GM20000 (cell line): ENCODE measurements around the gene IL1RN.
A peak's percentile ranks its signal among the peaks of the same experiment; 100 is the strongest.

Experiments
- DNase-seq: peaks from one replicate; pipeline ENCODE4 v3.0.0; 2012; ENCODE audit warnings: low spot score
- CTCF ChIP-seq: IDR thresholded peaks from 2 replicates; pipeline ENCODE4 v1.5.1; 2012; ENCODE audit warnings: mild to moderate bottlenecking, control low read depth; ENCODE audit errors: extremely low read depth, missing control alignments

The IL1RN gene

DNA sequence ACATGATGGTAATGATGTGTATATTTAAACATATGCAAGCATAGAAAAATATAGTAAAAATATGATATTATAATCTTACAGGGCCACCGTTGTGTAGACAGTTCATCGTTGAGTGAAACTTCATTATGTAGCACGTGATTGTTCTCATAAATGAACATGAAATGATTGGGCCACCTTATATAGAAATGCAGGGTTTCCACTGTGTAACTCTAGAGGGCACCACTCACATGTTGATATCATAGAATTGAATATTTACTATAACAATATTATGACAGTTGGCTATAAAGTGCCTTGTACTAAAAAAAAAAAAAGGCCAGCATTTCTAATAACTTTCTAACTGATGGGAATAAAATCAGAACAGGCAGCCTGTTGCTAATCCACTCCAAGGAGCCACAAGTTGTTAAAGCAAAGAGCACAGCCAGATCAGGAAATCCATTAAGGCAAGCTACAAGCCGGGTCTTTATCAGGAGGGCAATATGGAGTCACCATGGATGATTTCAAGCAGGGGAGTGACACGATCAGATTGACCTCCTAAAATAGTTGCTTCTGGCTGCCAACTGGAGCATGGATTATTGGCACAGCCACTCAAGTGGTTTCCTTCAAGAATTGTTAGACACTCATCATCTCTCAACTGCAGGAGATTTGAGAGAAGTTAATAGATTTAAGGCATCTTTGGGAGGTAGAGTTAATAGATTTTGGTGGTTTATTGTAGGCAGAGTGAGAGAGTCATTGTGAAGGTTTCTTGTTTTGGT is 43.0 kb upstream of the IL1RN start:
- peak; percentile 11 for TF ChIP-seq CTCF
- peak; percentile 31 for DNase-seq

GRCh38 chr2:113085542-113085941 is 41.9 kb upstream of the IL1RN start:
- no peak for DNase-seq

GRCh38 chr2:113088213-113088992 is 39.0 kb upstream of the IL1RN start:
- TF ChIP-seq CTCF: no peak
- DNase-seq: no peak

More at GRCh38 chr2:113085542-113085941, 41.9 kb upstream of the IL1RN start:
- TF ChIP-seq CTCF: no peak

DNA sequence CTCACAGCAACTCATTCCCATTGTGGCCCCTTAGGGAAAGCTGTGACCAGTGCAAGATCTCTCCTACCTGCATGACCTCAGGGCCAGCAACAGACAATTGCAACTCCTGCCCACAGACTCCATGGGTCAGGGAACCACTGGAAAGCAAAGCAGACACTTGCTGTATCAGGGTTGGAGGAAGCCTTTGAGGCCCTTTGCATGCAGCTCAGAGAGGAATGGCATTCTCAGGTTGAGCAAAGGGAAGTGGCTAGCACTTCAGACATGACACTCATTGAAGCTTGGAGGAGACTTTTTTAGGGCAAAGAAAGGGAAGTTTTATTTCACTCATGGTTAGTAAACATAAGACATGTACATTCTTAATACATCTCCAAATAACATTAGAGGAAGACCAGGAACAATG is 37.5 kb upstream of the IL1RN start:
- DNase-seq: no peak
- no peak for TF ChIP-seq CTCF

- no peak for DNase-seq
- TF ChIP-seq CTCF: no peak
Measured at GRCh38 chr2:113091231-113091896, 36.0 kb upstream of the IL1RN start.

DNA sequence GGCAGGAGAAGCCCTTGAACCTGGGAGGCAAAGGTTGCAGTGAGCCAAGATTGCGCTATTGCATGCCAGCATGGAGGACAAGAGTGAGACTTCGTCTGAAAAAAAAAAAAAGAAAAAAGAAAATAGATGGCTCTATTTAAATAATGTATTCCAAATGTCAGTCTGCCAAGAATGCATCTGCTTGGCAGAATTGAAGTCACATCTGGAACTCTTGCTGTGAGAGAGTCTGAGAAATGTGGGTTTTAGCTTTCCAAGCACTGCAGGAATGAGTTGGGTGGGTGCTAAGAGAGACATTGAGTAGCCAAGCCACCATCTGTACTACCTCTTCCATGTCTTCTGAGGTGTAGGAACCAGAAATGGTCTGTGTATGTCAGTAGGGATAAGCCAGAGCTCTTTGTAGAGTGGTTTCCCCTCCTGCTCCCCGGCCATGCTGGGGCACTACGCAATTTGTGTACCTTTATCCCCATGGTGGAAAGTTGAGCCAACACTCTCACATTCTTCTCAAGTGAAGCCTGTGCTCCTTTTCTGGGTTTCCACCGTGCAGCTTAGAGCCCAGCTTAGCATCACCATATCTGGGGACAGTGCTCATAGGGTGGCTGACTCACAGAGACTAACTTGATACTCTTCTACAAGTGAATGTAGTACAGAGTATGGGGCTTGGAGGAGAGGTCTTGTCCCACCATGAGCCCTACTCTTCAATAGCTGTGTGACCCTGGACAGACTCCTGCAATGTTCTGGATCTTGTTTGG is 34.4 kb upstream of the IL1RN start:
- DNase-seq: no peak
- no peak for TF ChIP-seq CTCF
